ENCODE measurements around the gene COG8. TPM values are rescaled to one million over a fixed set of nuclear protein-coding genes. Genes with fewer than 3 reads are reported as not detected.

The COG8 gene
- total and polyA plus RNA-seq, 2 of the 8 experiments (the other 6 are each of a cell fraction or from before 2014, with no cell fraction given): 49.1 to 55.6 TPM

DNA sequence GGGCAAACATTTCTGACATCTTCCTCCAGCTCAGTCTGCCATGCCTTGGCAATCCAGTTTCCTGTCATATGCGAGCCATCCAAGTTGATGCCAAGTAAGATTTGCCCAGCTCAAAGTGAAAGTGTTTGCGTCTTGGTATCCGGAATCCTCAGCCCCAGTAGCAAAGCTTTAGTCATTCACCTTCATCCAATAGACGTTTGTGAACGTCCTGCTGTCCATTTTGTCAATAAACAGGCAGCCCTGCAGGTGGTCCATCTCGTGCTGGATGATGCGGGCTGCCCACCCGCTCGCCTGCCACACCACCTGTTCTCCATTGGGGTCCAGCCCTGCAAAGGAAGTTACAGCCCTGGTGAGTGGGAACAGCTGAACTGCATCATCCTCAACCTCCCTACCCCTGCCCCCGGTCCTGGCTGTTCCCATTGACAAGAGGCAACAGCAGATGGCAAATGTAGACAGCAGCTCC, 10.5 kb downstream of the COG8 start:
- WGBS, 2 experiments (ENCODE audit: extremely low coverage in 1 of 2, insufficient coverage in 1 of 2, insufficient read length in 1 of 2, insufficient replicate concordance in 2 of 2, low coverage in 1 of 2, low lambda C conversion rate in 2 of 2, missing lambda C conversion rate in 1 of 2): 77% methylated on average over 10 of the region's 10 CpGs; no CpG with 5 or more reads in 1 of the 2 experiments
- H3K27ac ChIP-seq (ENCODE audit: low read depth, low read length): no peak overlapping the region
- TF ChIP-seq SUZ12 (IDR thresholded peaks at IDR 0.05; ENCODE audit: low read length) (no peak), RBBP5 (IDR thresholded peaks at IDR 0.05; ENCODE audit: borderline replicate concordance, low read depth, low read length) (no peak), BCL11A (IDR thresholded peaks at IDR 0.05; ENCODE audit: low read depth in 2 of 2, low read length in 2 of 2) (no peak), POLR2AphosphoS5 (IDR thresholded peaks at IDR 0.05; ENCODE audit: low read depth, low read length) (no peak), CEBPB (IDR thresholded peaks at IDR 0.05; ENCODE audit: low read depth, low read length) (no peak), RXRA (IDR thresholded peaks at IDR 0.05; ENCODE audit: insufficient read depth, low read depth, low read length) (no peak), SP2 (IDR thresholded peaks at IDR 0.05; ENCODE audit: low read length) (no peak), KDM5A (IDR thresholded peaks at IDR 0.05; ENCODE audit: low read length) (no peak), E2F6 (IDR thresholded peaks at IDR 0.05) (no peak), CREB1 (IDR thresholded peaks at IDR 0.05) (no peak)
- TF ChIP-seq, protein P1, sequence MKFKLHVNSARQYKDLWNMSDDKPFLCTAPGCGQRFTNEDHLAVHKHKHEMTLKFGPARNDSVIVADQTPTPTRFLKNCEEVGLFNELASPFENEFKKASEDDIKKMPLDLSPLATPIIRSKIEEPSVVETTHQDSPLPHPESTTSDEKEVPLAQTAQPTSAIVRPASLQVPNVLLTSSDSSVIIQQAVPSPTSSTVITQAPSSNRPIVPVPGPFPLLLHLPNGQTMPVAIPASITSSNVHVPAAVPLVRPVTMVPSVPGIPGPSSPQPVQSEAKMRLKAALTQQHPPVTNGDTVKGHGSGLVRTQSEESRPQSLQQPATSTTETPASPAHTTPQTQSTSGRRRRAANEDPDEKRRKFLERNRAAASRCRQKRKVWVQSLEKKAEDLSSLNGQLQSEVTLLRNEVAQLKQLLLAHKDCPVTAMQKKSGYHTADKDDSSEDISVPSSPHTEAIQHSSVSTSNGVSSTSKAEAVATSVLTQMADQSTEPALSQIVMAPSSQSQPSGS (IDR thresholded peaks at IDR 0.05; ENCODE audit: low read length): no peak

More for the DNA sequence above, 10.5 kb downstream of the COG8 start:
- Histone ChIP-seq H4K91ac (replicated peaks; ENCODE audit: insufficient read length, low read length) (no peak overlapping the region), H3K23ac (ENCODE audit: insufficient read length) (no peak overlapping the region), H3K23me2 (ENCODE audit: low read depth, low read length) (peaks cover 11% of the 10 kb centered on the region; the same call in 1 of the 2 replicates), H3K4me3 (ENCODE audit: extremely low read depth in 1 of 4, insufficient read depth in 2 of 4, low read depth in 3 of 4, low read length in 4 of 4) (peak overlapping the region; percentile 49 to 93 (median 86); a peak in 7 of 8 replicates), H3K14ac (ENCODE audit: insufficient read length) (no peak overlapping the region), H2BK15ac (ENCODE audit: low read length) (no peak overlapping the region), H3K79me2 (ENCODE audit: control insufficient read depth in 1 of 2, insufficient read depth in 2 of 2, low read length in 2 of 2) (peaks cover 9 to 55% of the 10 kb centered on the region in 2 experiments), H3K4ac (replicated peaks; ENCODE audit: insufficient read length, low read depth, low read length) (peak overlapping the region; percentile 76), H3K4me2 (ENCODE audit: insufficient read depth in 1 of 2, low read depth in 2 of 2, low read length in 2 of 2) (peak overlapping the region; percentile 88 to 97), H3K4me1 (replicated peaks in 1 of 4; ENCODE audit: control insufficient read depth in 3 of 4, insufficient read depth in 4 of 4, low read length in 3 of 4) (peaks cover 6 to 19% (median 12%) of the 10 kb centered on the region in 4 experiments), H2BK120ac (replicated peaks; ENCODE audit: low read depth, low read length) (no peak overlapping the region), H3K18ac (ENCODE audit: extremely low read depth, low read length) (no peak overlapping the region), H4K5ac (ENCODE audit: insufficient read length, low read depth, low read length) (no peak overlapping the region), H3K9me3 (ENCODE audit: insufficient read depth in 2 of 2, low read depth in 1 of 2, low read length in 1 of 2) (no peaks in the 10 kb centered on the region), H4K20me1 (replicated peaks in 1 of 2; ENCODE audit: control insufficient read depth in 1 of 2, insufficient read depth in 2 of 2, low read length in 2 of 2) (peaks cover 13 to 35% of the 10 kb centered on the region in 2 experiments), H2AK5ac (ENCODE audit: low read depth, low read length) (no peak overlapping the region), H2BK20ac (ENCODE audit: low read length) (no peak overlapping the region), H3K56ac (replicated peaks; ENCODE audit: insufficient read length, low read depth, low read length) (no peak overlapping the region), H4K8ac (ENCODE audit: extremely low read depth, insufficient read depth, low read length) (no peak overlapping the region), H3K27me3 (replicated peaks in 1 of 4; ENCODE audit: control insufficient read depth in 3 of 4, extremely low read depth in 1 of 4, insufficient read depth in 3 of 4, low read length in 3 of 4) (no peaks in the 10 kb centered on the region), H2AFZ (ENCODE audit: low read length) (no peak overlapping the region), H3K79me1 (ENCODE audit: low read depth, low read length) (peaks cover 21% of the 10 kb centered on the region), H2BK12ac (ENCODE audit: low read depth, low read length) (0 out of 2 replicates have a peak overlapping the region, but pooled peaks have one; percentile 27), H2BK5ac (ENCODE audit: low read depth, low read length) (0 out of 2 replicates have a peak overlapping the region, but pooled peaks have one; percentile 24), H3K9ac (replicated peaks in 1 of 4; ENCODE audit: extremely low read depth in 1 of 4, low read depth in 3 of 4, low read length in 3 of 4) (peak overlapping the region in 2 of 4 experiments; percentile 47 to 88; a peak in 4 of 7 replicates), H3K36me3 (ENCODE audit: control insufficient read depth in 2 of 4, insufficient read depth in 4 of 4, low read length in 3 of 4) (peaks cover 10 to 69% (median 26%) of the 10 kb centered on the region in 4 experiments)
- FAIRE-seq: no peak
- POLR2A ChIA-PET (ENCODE audit: partially characterized antibody): interaction anchor here (0.5 to 29.8 kb wide), 12 partner anchors 8 to 642 kb away, joined by 3 to 497 read pairs (median 4); partner anchors contain the start of genes CHTF8, COG8, NIP7 and PDF
- CTCF ChIA-PET (ENCODE audit: partially characterized antibody): interaction anchor here (1.0 to 2.4 kb wide), 5 partner anchors 9 to 427 kb away, joined by 3 to 7 read pairs (median 3); partner anchors contain the start of gene VPS4A
- no peak for DNase-seq (ENCODE audit: low read depth in 1 of 2, low spot score in 2 of 2)
